Measurements from ENCODE around the gene FSTL4.

FSTL4 gene

DNA sequence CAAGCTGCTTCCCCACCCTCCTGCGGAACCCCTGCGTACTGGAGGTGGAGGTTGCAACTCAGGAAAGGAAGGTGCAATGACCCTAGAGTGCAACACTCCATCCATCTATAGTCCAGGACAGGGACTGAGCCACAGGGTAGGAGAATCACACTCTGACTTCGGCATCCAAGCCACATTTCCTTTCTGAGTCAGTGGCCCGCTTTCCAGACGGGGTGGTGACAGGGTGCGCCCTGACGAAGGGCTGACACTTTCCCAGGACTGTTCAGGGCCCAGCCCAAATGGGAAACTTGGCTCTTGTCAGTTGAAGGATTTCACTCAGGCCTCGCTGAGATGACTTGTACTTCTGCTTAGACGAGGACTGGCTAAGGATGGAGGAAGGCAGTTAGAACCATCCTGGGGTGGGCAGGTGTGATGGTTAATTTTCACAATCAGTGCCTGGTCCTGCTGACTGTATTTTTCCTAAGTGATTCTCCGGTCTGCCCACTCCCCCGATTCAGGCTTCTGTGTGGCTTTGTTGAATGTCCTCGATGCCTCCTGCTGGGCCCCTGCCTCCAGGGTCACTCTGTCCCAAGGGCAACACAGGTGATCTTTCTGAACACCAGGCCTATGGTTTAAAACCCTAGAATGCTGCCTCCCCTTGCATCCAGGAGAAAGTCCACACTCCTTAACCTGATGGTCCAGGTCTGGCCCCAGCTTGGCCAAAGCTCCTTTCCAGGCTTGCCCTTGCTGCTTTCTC, 228.1 kb downstream of the FSTL4 start:
- no peak for DNase-seq
- Histone ChIP-seq H3K9ac (ENCODE audit: low read depth, low read length) (no peak overlapping the region), H3K36me3 (ENCODE audit: insufficient read depth, low read length) (no peaks in the 10 kb centered on the region), H3K27me3 (ENCODE audit: insufficient read depth, low read length, poor library complexity) (peaks cover 13% of the 10 kb centered on the region), H3K4me2 (ENCODE audit: insufficient read depth, low read length) (no peak overlapping the region), H2AFZ (ENCODE audit: low read depth, low read length) (no peak overlapping the region), H3K4me1 (ENCODE audit: insufficient read depth, low read length) (no peaks in the 10 kb centered on the region), H3K79me2 (ENCODE audit: insufficient read depth, low read length) (no peaks in the 10 kb centered on the region), H4K20me1 (ENCODE audit: insufficient read depth, low read length) (no peaks in the 10 kb centered on the region), H3K9me3 (ENCODE audit: insufficient read depth, low read length, severe bottlenecking) (no peaks in the 10 kb centered on the region), H3K4me3 (ENCODE audit: low read depth in 1 of 2, low read length in 2 of 2) (no peak overlapping the region), H3K27ac (ENCODE audit: low read length) (no peak overlapping the region)
- TF ChIP-seq, protein P1, sequence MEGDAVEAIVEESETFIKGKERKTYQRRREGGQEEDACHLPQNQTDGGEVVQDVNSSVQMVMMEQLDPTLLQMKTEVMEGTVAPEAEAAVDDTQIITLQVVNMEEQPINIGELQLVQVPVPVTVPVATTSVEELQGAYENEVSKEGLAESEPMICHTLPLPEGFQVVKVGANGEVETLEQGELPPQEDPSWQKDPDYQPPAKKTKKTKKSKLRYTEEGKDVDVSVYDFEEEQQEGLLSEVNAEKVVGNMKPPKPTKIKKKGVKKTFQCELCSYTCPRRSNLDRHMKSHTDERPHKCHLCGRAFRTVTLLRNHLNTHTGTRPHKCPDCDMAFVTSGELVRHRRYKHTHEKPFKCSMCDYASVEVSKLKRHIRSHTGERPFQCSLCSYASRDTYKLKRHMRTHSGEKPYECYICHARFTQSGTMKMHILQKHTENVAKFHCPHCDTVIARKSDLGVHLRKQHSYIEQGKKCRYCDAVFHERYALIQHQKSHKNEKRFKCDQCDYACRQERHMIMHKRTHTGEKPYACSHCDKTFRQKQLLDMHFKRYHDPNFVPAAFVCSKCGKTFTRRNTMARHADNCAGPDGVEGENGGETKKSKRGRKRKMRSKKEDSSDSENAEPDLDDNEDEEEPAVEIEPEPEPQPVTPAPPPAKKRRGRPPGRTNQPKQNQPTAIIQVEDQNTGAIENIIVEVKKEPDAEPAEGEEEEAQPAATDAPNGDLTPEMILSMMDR (IDR thresholded peaks at IDR 0.05; ENCODE audit: borderline replicate concordance, extremely low read depth, low read length, poor library complexity, severe bottlenecking), result no peak
- TF ChIP-seq EZH2 (IDR thresholded peaks at IDR 0.05; ENCODE audit: borderline replicate concordance, low read depth, low read length, severe bottlenecking), result no peak
- no peak for ATAC-seq (ENCODE audit: insufficient read depth, low read depth)

- no peaks in the 10 kb centered on the region for H3K9me3 ChIP-seq (ENCODE audit: insufficient read depth, low read length, severe bottlenecking)
- ATAC-seq (ENCODE audit: insufficient read depth, low read depth), result no peak
- peaks cover 13% of the 10 kb centered on the region for H3K27me3 ChIP-seq (ENCODE audit: insufficient read depth, low read length, poor library complexity)
- H3K36me3 ChIP-seq (ENCODE audit: insufficient read depth, low read length), result no peaks in the 10 kb centered on the region
- H3K4me3 ChIP-seq (ENCODE audit: low read depth in 1 of 2, low read length in 2 of 2), result no peak overlapping the region
- DNase-seq, result no peak
- no peaks in the 10 kb centered on the region for H3K79me2 ChIP-seq (ENCODE audit: insufficient read depth, low read length)
- TF ChIP-seq, protein P1 (IDR thresholded peaks at IDR 0.05; ENCODE audit: borderline replicate concordance, extremely low read depth, low read length, poor library complexity, severe bottlenecking), result no peak
- TF ChIP-seq EZH2 (IDR thresholded peaks at IDR 0.05; ENCODE audit: borderline replicate concordance, low read depth, low read length, severe bottlenecking), result no peak
- no peak overlapping the region for H3K27ac ChIP-seq (ENCODE audit: low read length)
- no peak overlapping the region for H2AFZ ChIP-seq (ENCODE audit: low read depth, low read length)
- H3K4me1 ChIP-seq (ENCODE audit: insufficient read depth, low read length), result no peaks in the 10 kb centered on the region
- no peak overlapping the region for H3K9ac ChIP-seq (ENCODE audit: low read depth, low read length)
- H4K20me1 ChIP-seq (ENCODE audit: insufficient read depth, low read length), result no peaks in the 10 kb centered on the region
- no peak overlapping the region for H3K4me2 ChIP-seq (ENCODE audit: insufficient read depth, low read length)
These were observed 228.8 kb downstream of the FSTL4 start for GRCh38 chr5:133383580-133383939.

DNA sequence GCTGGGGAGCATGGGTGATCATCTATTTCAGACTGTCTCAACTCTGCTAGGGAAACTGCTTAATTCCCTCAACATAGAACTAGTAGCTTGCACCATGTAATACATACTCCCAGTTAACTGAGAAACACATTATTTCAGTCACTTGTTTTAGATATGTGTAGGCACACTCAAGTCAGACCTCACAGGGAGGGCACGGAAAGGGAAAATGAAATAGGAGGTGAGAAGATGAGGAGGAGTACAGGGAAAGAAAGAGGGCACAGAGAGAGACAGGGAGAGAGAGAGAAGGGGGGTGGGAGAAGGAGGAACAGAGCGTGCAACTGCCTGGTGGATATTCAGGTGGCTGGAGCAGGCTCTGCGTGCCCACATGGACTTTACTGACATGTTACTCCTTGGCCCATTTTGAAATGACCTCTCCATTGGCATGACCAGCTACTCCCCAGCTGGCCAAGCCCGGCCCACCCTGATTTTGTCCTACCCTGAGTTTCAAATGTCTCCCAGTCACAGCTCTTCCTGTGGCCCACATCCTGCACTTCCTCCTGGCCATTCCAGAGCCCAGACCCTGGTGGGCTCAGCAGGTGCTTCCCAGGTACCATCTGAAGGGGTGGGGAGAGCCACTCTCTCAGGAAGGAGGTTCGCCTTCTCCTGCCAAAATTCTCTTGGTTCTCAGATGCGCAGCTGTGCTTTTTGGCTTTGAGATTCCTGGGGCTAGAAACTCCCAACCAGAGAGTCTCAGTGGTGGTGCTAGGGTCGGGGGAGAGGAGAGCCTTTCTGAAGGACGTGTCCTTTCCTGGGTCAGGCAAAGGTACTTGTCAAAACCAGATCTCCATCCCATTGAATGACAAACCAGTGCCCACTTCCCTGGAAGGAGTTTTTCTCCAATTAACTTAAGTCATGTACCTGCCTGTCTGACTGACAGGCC, 229.4 kb downstream of the FSTL4 start:
- H3K9me3 ChIP-seq (ENCODE audit: insufficient read depth, low read length, severe bottlenecking), result peaks cover 1% of the 10 kb centered on the region
- H3K27ac ChIP-seq (ENCODE audit: low read length), result no peak overlapping the region
- TF ChIP-seq, protein P1 (IDR thresholded peaks at IDR 0.05; ENCODE audit: borderline replicate concordance, extremely low read depth, low read length, poor library complexity, severe bottlenecking), result no peak
- no peak for TF ChIP-seq EZH2 (IDR thresholded peaks at IDR 0.05; ENCODE audit: borderline replicate concordance, low read depth, low read length, severe bottlenecking)
- H3K27me3 ChIP-seq (ENCODE audit: insufficient read depth, low read length, poor library complexity), result peaks cover 10% of the 10 kb centered on the region
- H2AFZ ChIP-seq (ENCODE audit: low read depth, low read length), result no peak overlapping the region
- H3K4me3 ChIP-seq (ENCODE audit: low read depth in 1 of 2, low read length in 2 of 2), result no peak overlapping the region
- no peak overlapping the region for H3K4me2 ChIP-seq (ENCODE audit: insufficient read depth, low read length)
- no peaks in the 10 kb centered on the region for H3K4me1 ChIP-seq (ENCODE audit: insufficient read depth, low read length)
- no peaks in the 10 kb centered on the region for H3K36me3 ChIP-seq (ENCODE audit: insufficient read depth, low read length)
- ATAC-seq (ENCODE audit: insufficient read depth, low read depth) (no peak), DNase-seq (no peak)
- no peaks in the 10 kb centered on the region for H3K79me2 ChIP-seq (ENCODE audit: insufficient read depth, low read length)
- H3K9ac ChIP-seq (ENCODE audit: low read depth, low read length), result no peak overlapping the region
- no peaks in the 10 kb centered on the region for H4K20me1 ChIP-seq (ENCODE audit: insufficient read depth, low read length)
